Measurements from ENCODE around the gene CCNJ. TPM values are rescaled to one million over a fixed set of nuclear protein-coding genes. Genes with fewer than 3 reads are reported as not detected.
A peak's percentile ranks its signal among the peaks of the same experiment; 100 is the strongest.

The CCNJ gene
- total and polyA plus RNA-seq, 2 of the 13 experiments (the other 11 are each of a cell fraction or from before 2014, with no cell fraction given), result 14.1 to 21.5 TPM

- TF ChIP-seq ZFAT (CRISPR knock-in tag; conservative IDR thresholded peaks at IDR 0.05) (0 out of 2 replicates have a peak, but pooled peaks have one; percentile 10), CEBPB (IDR thresholded peaks at IDR 0.05; ENCODE audit: borderline replicate concordance, low read depth, low read length) (no peak), PHF21A (CRISPR knock-in tag; IDR thresholded peaks at IDR 0.05) (peak; percentile 75), ZC3H4 (CRISPR knock-in tag; IDR thresholded peaks at IDR 0.05; ENCODE audit: borderline replicate concordance) (no peak), NRL (CRISPR knock-in tag; IDR thresholded peaks at IDR 0.05; ENCODE audit: borderline replicate concordance) (peak; percentile 56; the same call in 1 of the 2 replicates), ZNF629 (CRISPR knock-in tag; conservative IDR thresholded peaks at IDR 0.05) (no peak; the same call in none of the 2 replicates), ARID4A (CRISPR knock-in tag; IDR thresholded peaks at IDR 0.05; ENCODE audit: borderline replicate concordance) (peak; percentile 80), ARNT2 (CRISPR knock-in tag; IDR thresholded peaks at IDR 0.05; ENCODE audit: low read depth) (peak; percentile 95), ZNF570 (CRISPR knock-in tag; IDR thresholded peaks at IDR 0.05; ENCODE audit: borderline replicate concordance) (peak; percentile 91; the same call in 1 of the 2 replicates), JUNB (CRISPR knock-in tag; IDR thresholded peaks at IDR 0.05; ENCODE audit: borderline replicate concordance) (no peak), ZNF720 (CRISPR knock-in tag; IDR thresholded peaks at IDR 0.05) (no peak), SRF (IDR thresholded peaks at IDR 0.05; ENCODE audit: low read depth, low read length) (no peak), TEAD3 (CRISPR knock-in tag; optimal IDR thresholded peaks at IDR 0.05; ENCODE audit: borderline replicate concordance) (no peak), ZBTB43 (CRISPR knock-in tag; conservative IDR thresholded peaks at IDR 0.05) (peak; percentile 92), ZFYVE20 (CRISPR knock-in tag; IDR thresholded peaks at IDR 0.05; ENCODE audit: borderline replicate concordance, low read depth) (0 out of 2 replicates have a peak, but pooled peaks have one; percentile 82), BCL6 (CRISPR knock-in tag; IDR thresholded peaks at IDR 0.05) (peak; percentile 42; the same call in 1 of the 2 replicates)
- TF ChIP-seq, protein P1, sequence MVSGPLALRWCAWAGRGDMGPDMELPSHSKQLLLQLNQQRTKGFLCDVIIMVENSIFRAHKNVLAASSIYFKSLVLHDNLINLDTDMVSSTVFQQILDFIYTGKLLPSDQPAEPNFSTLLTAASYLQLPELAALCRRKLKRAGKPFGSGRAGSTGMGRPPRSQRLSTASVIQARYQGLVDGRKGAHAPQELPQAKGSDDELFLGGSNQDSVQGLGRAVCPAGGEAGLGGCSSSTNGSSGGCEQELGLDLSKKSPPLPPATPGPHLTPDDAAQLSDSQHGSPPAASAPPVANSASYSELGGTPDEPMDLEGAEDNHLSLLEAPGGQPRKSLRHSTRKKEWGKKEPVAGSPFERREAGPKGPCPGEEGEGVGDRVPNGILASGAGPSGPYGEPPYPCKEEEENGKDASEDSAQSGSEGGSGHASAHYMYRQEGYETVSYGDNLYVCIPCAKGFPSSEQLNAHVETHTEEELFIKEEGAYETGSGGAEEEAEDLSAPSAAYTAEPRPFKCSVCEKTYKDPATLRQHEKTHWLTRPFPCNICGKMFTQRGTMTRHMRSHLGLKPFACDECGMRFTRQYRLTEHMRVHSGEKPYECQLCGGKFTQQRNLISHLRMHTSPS (CRISPR knock-in tag; IDR thresholded peaks at IDR 0.05; ENCODE audit: low read depth), result no peak; the same call in 1 of the 2 replicates
Measured at GRCh38 chr10:96043033-96043892, at the start of gene CCNJ (continued).

Measured in HepG2 (cell line).